ENCODE results near the gene CD47.

DNA sequence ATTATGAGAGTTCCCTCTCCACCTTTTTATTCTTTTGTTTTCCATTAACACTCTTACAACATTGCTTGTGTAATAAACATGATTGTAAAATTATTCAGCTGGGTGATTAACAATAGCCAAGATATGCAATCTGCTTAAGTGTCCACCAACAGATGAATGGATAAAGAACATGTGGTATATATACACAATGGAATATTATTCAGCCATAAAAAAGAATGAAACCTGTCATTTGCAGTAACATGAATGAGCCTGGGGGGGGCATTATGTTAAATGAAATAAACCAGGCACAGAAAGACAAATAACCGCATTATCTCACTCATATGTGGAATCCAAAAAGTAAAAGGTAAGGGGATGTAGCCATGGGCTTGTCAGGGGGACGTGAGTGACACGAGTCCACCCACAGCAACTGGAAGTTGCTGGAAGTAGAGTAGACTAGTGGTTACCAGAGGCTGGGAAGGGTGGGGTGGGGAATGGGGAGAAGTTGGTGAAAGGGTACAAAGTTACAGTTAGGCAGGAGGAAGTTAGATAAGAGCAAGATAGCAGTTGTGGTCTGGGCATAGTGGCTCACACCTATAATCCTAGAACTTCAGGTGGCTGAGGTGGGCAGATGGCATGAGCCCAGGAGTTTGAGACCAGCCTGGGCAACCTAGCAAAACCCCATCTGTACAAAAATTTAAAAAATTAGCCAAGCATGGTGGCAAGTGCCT lies 28.7 kb upstream of the CD47 start:
- TF ChIP-seq POLR2A (IDR thresholded peaks at IDR 0.05) = no peak
- TF ChIP-seq, protein P1, sequence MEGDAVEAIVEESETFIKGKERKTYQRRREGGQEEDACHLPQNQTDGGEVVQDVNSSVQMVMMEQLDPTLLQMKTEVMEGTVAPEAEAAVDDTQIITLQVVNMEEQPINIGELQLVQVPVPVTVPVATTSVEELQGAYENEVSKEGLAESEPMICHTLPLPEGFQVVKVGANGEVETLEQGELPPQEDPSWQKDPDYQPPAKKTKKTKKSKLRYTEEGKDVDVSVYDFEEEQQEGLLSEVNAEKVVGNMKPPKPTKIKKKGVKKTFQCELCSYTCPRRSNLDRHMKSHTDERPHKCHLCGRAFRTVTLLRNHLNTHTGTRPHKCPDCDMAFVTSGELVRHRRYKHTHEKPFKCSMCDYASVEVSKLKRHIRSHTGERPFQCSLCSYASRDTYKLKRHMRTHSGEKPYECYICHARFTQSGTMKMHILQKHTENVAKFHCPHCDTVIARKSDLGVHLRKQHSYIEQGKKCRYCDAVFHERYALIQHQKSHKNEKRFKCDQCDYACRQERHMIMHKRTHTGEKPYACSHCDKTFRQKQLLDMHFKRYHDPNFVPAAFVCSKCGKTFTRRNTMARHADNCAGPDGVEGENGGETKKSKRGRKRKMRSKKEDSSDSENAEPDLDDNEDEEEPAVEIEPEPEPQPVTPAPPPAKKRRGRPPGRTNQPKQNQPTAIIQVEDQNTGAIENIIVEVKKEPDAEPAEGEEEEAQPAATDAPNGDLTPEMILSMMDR (IDR thresholded peaks at IDR 0.05) = no peak
- TF ChIP-seq EP300 (IDR thresholded peaks at IDR 0.05) = no peak
